LNCAP (cell line): ENCODE data around the gene CDH13.

Source experiments
- TF ChIP-seq, protein P1 (sequence below): fragments of 450-650 bp; IDR thresholded peaks from 2 replicates; pipeline ENCODE4 v1.5.1; 2017; ENCODE audit warnings: mild to moderate bottlenecking

CDH13 gene

DNA sequence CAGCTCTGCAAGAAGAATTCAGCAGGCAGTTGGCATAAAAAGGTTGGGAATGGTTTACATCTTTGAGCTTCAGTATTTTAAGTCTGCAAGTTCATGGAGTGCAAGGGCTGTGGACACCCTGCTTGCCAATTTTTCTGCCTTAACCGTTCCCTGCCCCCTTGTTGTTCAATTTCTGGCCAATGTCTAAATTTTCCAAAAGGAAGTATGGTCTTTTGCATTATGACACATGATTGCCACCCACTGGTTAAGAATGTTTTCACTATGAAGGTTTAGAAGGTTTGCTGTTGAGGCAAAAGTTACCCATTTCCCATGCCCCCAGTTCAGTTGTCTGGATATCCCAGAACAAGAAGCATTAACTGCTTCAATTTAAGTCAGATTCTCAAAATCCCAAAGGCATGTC is 441.9 kb downstream of the CDH13 start:
- TF ChIP-seq, protein P1, sequence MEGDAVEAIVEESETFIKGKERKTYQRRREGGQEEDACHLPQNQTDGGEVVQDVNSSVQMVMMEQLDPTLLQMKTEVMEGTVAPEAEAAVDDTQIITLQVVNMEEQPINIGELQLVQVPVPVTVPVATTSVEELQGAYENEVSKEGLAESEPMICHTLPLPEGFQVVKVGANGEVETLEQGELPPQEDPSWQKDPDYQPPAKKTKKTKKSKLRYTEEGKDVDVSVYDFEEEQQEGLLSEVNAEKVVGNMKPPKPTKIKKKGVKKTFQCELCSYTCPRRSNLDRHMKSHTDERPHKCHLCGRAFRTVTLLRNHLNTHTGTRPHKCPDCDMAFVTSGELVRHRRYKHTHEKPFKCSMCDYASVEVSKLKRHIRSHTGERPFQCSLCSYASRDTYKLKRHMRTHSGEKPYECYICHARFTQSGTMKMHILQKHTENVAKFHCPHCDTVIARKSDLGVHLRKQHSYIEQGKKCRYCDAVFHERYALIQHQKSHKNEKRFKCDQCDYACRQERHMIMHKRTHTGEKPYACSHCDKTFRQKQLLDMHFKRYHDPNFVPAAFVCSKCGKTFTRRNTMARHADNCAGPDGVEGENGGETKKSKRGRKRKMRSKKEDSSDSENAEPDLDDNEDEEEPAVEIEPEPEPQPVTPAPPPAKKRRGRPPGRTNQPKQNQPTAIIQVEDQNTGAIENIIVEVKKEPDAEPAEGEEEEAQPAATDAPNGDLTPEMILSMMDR: no peak

DNA sequence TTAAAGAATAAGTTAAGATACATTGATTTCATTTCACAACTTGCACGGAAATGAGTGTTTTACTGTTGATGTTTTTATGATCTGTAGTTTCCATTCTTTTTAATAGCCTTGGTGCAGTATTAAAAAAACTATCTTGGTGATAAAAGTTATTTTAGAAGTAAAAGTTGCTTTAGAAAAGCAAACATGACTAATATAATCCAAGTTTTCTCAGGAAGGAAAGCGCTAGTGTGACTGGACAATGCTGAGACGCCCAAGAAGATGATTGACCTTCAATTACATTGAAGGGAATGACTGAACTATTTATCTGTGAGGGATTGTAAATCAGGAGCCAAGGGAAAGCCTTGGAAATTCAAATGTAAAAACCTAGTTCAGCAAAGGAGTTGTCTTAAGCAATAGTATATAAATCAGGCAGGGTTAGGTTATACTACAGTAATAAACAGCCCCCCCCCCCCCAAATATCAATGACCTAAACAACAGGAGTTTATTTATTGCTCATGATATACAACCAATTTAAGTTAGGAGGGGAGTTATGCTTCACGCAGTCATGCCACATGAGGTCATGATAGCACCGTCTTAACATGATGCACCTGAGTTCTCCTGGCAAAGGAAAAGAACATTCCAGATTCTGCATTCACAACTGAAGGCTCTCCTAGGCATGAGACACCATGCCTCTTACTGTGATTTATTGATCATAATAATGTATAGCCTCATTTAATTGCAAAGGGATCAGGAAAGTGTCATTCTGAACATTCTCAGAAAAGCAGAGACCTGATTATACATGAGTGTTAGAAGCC is 443.8 kb downstream of the CDH13 start:
- TF ChIP-seq, protein P1: no peak

DNA sequence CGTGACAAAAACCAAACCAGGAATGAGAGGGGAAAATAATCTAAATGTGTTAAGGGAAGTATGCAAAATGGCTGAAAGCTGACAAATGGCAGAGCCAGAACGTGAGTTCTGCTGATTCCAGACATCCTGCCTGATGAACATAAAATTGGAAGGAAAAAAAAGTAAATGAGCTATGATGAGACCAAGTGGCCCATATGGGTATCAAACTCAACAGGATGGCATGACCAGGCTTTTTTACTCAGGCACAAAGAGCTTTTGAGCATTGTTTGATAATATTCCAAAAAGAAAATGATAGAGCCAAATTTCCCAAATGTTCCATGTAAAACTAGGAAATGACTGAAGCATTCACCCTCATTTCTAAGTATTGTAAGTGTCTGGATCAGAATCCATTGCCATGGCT is 449.2 kb downstream of the CDH13 start:
- TF ChIP-seq, protein P1: no peak

DNA sequence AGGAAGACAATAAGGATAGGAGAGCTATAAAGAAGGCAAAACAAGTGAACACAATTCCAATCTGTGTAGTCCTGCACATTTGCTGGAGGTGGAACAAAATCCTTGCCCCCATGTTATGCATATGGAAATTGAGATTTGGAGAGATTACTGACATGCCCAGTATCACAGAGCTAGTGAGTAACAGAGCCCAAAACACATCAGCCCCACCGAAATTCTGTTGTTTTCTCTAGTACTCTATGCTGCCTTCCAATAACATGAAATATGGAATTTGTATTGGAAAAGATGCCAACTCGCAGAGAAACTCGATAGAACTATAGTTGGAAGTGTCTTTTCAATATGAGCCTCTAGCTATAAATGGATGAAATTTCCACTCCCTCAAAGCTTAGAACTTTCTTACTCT is 456.6 kb downstream of the CDH13 start:
- TF ChIP-seq, protein P1: no peak

DNA sequence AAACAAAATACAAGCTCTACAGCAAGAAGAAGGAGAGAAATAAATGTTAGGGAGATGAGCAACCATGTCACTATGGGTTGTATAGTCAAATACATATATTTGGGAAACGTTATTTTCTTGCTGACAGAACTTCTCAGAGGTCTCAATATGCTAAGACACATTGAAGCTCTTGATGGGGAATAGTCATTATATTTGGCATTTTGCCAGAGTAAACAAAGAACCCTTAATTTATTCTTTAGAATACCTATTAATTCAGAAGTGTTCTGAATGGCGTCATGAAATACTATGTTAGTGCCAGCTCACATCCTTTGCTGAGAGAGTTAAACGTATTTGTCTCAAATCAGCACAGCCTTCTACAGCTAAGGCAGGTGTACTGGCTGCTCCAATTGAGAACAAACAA is 458.9 kb downstream of the CDH13 start:
- TF ChIP-seq, protein P1: no peak

DNA sequence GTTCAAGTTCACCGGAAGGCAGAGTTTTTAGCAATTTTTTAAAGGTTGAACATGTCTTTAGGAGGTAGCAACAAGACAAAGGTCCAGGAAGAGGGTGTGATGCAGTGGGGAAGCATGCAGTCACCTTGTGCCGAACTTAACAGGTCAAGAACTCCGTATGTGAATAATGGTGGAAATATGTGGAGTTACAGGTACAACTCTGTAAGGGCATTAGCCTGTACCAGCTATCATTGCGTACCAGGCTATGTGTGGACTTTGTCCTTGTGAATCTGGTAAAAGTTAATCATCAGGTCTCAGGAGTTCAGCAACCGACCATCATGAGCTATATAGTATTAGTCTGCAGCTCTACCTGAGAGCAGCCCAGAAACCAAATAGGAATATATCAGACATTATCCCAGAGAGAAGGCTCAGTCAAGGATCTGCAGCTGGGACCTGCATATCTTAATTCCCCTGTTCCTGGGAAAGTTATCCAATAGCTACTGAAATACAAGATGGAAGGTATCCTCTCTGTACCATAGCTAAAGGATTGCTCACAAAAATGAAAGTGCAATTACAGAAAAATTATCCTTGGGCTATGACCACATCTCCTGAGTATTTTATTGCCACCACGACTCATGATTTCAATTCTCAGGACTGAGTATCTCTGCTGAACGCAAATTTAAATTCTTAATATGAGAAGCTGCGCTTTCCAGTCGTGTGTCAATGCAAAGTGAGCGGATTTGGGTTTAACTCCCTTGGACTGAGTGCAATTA is 469.3 kb downstream of the CDH13 start:
- TF ChIP-seq, protein P1: no peak

DNA sequence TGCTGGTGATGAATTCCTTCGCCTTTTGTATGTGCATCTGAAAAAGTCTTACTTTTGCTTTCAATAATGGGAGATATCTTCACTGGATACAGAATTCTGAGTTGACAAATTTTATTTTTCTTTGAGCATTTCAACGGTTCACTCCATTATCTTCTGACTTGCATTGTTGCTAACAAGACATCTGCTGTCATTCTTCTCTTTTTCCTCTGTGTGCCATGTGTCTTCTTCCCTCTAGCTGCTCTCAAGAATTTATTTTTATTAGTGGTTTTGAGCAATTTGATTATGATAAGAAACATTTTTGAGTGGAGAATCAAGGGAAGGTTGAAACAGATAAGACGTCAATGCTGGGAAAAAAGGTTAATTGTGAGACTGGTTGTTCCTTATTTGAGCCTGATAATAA is 471.8 kb downstream of the CDH13 start:
- TF ChIP-seq, protein P1: no peak
